ENCODE results near the gene CCDC194. TPM values are rescaled to one million over a fixed set of nuclear protein-coding genes. Genes with fewer than 3 reads are reported as not detected.

Gene CCDC194
- total and polyA plus RNA-seq, 2 of the 8 experiments (the other 6 are each of a cell fraction or from before 2014, with no cell fraction given): 0.33 TPM; not detected in 1

DNA sequence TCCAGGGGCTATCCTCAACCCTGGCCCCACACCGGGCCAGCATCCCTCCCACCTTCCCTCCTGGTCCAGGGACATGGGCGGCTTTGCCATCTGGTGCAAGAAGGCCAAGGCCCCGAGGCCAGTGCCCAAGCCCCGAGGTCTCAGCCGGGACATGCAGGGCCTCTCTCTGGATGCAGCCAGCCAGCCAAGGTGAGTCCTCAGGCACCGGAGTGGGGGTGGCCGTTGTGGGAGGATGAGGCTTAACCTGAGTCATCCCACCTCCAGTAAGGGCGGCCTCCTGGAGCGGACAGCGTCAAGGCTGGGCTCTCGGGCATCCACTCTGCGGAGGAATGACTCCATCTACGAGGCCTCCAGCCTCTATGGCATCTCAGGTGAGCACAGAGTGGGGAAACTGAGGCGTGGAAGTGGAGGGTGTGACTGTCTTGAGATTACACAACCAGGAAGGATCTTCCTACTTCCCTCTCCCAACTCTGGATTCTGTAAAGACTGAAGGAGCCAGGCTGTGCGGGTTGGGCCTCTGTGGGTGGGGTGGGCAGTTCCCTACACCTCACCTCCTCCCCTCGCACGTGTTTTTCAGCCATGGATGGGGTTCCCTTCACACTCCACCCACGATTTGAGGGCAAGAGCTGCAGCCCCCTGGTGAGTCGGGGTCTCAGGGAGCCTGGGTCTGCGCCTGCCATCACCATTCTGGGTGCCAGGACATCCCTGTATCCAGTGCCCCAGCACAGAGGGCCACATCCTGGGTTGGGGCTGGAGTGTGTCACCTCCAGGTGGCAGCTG is 29.6 kb upstream of the CCDC194 start:
- H2AFZ ChIP-seq (ENCODE audit: low read length): no peak overlapping the region
- 89% methylated on average over 20 of the region's 20 CpGs; no CpG with 5 or more reads in 1 of the 2 experiments for WGBS, 2 experiments (ENCODE audit: extremely low coverage in 1 of 2, insufficient coverage in 1 of 2, insufficient read length in 1 of 2, insufficient replicate concordance in 2 of 2, low coverage in 1 of 2, low lambda C conversion rate in 2 of 2, missing lambda C conversion rate in 1 of 2)
- no peak overlapping the region; a peak in 1 of 4 replicates for H3K4me2 ChIP-seq (ENCODE audit: insufficient read depth in 1 of 2, low read depth in 2 of 2, low read length in 2 of 2)
- no peaks in the 10 kb centered on the region for H3K36me3 ChIP-seq (ENCODE audit: control insufficient read depth in 2 of 4, insufficient read depth in 4 of 4, low read length in 3 of 4)
- no peak overlapping the region for H2AK5ac ChIP-seq (ENCODE audit: low read depth, low read length)
- H3K23ac ChIP-seq (ENCODE audit: insufficient read length): no peak overlapping the region
- peak overlapping the region; percentile 27 for H4K91ac ChIP-seq (replicated peaks; ENCODE audit: insufficient read length, low read length)
- POLR2A ChIA-PET (ENCODE audit: partially characterized antibody): interaction anchor here (0.6 to 1.4 kb wide), 3 partner anchors 14 to 90 kb away, joined by 3 to 5 read pairs (median 3); no protein-coding TSS in a partner anchor
- no peak overlapping the region for H4K8ac ChIP-seq (ENCODE audit: extremely low read depth, insufficient read depth, low read length)
- H3K4ac ChIP-seq (replicated peaks; ENCODE audit: insufficient read length, low read depth, low read length): peak overlapping the region; percentile 69
- peaks cover 12% of the 10 kb centered on the region for H3K23me2 ChIP-seq (ENCODE audit: low read depth, low read length)
- no peak overlapping the region for H2BK20ac ChIP-seq (ENCODE audit: low read length)
- H3K56ac ChIP-seq (replicated peaks; ENCODE audit: insufficient read length, low read depth, low read length): no peak overlapping the region
- no peak overlapping the region for H3K4me3 ChIP-seq (ENCODE audit: extremely low read depth in 1 of 4, insufficient read depth in 2 of 4, low read depth in 3 of 4, low read length in 4 of 4)
- H3K9me3 ChIP-seq (ENCODE audit: insufficient read depth in 2 of 2, low read depth in 1 of 2, low read length in 1 of 2): no peaks in the 10 kb centered on the region
- no peak overlapping the region for H3K27ac ChIP-seq (ENCODE audit: low read depth, low read length)
- no peak overlapping the region for H3K9ac ChIP-seq (replicated peaks in 1 of 4; ENCODE audit: extremely low read depth in 1 of 4, low read depth in 3 of 4, low read length in 3 of 4)
- no peaks in the 10 kb centered on the region; a peak in 2 of 7 replicates for H3K27me3 ChIP-seq (replicated peaks in 1 of 4; ENCODE audit: control insufficient read depth in 3 of 4, extremely low read depth in 1 of 4, insufficient read depth in 3 of 4, low read length in 3 of 4)
- CTCF ChIA-PET (ENCODE audit: partially characterized antibody): interaction anchor here (0.5 to 1.5 kb wide), 4 partner anchors 7 to 598 kb away, joined by 3 to 6 read pairs (median 3); no protein-coding TSS in a partner anchor
- H2BK12ac ChIP-seq (ENCODE audit: low read depth, low read length): no peak overlapping the region; the same call in 1 of the 2 replicates
- H3K4me1 ChIP-seq (replicated peaks in 1 of 4; ENCODE audit: control insufficient read depth in 3 of 4, insufficient read depth in 4 of 4, low read length in 3 of 4): peaks cover 3 to 17% (median 8%) of the 10 kb centered on the region in 4 experiments
- peaks cover 0 to 4% of the 10 kb centered on the region in 2 experiments for H4K20me1 ChIP-seq (replicated peaks in 1 of 2; ENCODE audit: control insufficient read depth in 1 of 2, insufficient read depth in 2 of 2, low read length in 2 of 2)
- no peak overlapping the region for H2BK120ac ChIP-seq (replicated peaks; ENCODE audit: low read depth, low read length)
- no peak overlapping the region for H3K18ac ChIP-seq (ENCODE audit: extremely low read depth, low read length)
- DNase-seq (ENCODE audit: low read depth in 1 of 2, low spot score in 2 of 2) (no peak), FAIRE-seq (no peak)
- H2BK15ac ChIP-seq (ENCODE audit: low read length): no peak overlapping the region
- no peak overlapping the region for H2BK5ac ChIP-seq (ENCODE audit: low read depth, low read length)
- H3K79me2 ChIP-seq (ENCODE audit: control insufficient read depth in 1 of 2, insufficient read depth in 2 of 2, low read length in 2 of 2): no peaks in the 10 kb centered on the region
- no peak overlapping the region for H4K5ac ChIP-seq (ENCODE audit: insufficient read length, low read depth, low read length)
- no peak overlapping the region for H3K14ac ChIP-seq (ENCODE audit: insufficient read length)
- no peaks in the 10 kb centered on the region for H3K79me1 ChIP-seq (ENCODE audit: low read depth, low read length)
